ENCODE measurements around the gene OTUD7B.
"Not testable (repeated sequence)": the region's sequence is repeated elsewhere in the genome, so short reads cannot be mapped to it uniquely, and the experiment has no call there.

The OTUD7B gene

DNA sequence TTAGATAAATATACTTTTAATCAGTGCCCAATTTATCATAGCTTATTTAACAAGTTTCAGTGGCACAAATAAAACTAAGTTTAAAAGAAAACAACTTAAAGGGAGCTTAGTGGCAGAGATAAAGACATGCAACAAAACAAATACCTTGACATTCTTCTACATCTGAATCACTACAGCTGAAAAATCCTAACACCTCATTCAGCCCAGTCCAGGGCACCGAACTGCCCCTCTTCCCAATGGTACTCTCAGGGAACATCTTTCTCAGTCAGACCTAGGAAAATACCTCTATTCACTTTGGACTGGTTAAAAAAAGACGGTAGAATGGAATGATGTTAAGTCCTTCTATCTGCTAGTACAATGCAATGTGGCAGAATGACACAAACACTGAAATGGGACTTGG, 8.3 kb downstream of the OTUD7B start:
- DNase-seq: no peak

DNA sequence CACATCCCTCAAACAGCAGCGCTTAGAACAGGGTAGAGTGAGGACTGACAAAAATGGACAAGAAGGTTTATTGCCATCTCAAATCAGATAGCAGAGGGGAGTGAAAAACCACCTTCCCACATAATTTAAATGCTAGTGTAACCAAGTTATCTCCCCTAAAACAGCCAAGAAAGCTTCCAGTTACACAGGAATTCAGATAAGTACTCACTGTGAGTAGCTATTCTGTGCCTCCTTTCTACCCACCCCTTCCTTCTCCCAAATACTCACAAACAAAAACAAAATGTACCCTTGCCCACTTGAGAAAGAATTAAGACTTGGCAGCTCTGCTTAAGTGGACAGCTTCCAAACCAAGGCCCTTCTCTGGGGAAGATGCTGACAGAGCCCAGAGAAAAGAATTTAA, 9.1 kb downstream of the OTUD7B start:
- no peak for DNase-seq

DNA sequence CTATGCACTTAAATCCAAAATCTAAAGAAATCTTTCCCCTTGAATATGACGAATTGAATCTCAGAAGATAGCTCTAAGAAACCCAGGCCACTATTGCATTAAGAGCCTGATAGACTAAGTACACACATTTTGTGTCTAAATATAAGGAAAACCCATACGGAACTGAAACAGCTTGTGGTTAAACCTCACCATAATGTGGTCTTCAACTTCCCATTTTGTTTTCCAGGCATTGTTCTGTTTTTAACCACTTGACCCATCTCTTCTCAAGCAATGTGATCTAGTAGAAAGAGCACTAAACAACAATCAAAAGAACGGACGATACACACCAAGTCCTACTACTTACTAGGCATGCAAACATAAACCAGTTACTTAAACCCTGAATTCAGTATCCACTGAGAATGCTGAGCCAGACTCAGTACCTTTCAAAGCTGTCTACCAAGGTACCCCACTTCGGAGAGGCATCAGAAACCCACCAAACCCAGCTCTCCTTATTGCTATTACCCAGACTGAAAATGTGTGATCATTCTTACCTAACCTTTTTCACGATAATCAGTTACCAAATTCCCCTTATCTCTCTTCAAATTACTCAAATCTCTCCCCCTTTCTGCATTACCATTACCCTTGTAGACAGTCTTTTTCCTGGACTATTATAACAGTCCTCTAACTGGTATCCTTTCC, 12.8 kb downstream of the OTUD7B start:
- no peak for DNase-seq

DNA sequence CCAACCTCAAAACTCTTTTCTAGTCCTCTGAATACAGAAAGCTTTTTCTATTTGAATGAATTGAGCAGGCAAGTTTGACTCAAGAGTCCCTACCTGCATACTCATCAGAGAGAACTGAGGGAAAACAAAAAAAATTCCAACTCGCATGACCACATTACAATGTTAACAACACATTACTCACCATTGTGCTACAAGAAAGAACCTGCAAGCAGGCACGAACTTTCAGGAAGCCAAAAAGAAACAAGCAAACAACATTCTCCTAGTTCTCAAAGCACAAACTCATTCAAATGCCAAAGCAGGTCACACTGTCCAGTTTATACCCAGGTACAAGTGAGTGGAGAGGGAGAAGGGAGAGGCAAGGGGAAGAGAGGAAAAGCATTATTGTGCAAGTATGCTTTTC, 14.6 kb downstream of the OTUD7B start:
- DNase-seq: no peak

DNA sequence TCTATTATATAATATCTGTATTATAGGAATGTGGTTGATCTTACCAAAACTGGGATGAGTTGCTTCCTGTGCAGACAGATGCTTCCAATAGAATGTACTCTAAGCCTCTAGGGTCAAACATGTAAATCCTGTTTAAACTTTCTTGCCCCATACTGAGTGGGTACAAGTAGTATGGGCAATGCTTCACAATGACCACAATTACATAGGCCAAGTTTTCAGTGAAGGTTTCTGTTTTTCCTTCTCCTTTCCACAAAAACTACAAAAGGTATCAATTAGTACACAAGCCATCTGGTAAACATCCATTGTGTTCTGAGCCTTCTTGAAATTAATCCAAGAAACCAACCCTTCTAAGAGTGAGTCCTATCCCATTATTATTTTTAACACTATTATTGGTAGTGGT, 16.8 kb downstream of the OTUD7B start:
- no peak for DNase-seq

DNA sequence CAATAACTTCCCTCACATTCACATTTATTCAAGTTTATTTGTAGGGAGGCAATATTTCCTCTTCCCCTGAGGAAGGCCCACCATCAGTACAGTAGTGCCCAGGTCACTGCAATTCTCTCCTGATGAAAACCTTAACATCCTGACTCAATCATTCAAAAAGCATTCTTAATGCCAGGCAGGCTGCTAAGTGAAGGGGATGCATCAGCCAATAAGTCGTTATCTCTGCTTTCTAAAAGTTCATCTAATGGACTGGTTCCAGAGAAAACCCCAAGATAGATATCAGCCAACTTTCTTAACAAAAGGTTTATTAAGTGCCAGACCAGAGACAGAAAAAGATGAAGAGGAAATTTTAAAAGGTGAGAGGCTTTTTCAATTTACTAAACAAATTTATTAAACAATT, 17.3 kb downstream of the OTUD7B start:
- DNase-seq: no peak

DNA sequence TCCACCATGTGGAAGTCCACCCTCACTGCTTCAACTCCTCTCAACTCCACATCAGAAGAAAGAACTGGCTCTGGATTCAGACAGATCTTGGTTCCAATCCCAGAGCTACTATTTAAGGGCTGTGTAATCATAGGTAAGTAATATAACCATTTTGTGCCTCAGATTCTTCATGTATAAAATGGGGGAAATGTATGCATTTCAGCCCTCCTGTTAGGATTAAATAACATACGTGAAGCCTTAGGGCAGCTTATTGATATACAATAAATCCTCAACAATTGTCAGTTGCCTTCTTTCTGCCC, 23.3 kb downstream of the OTUD7B start:
- no peak for DNase-seq

DNA sequence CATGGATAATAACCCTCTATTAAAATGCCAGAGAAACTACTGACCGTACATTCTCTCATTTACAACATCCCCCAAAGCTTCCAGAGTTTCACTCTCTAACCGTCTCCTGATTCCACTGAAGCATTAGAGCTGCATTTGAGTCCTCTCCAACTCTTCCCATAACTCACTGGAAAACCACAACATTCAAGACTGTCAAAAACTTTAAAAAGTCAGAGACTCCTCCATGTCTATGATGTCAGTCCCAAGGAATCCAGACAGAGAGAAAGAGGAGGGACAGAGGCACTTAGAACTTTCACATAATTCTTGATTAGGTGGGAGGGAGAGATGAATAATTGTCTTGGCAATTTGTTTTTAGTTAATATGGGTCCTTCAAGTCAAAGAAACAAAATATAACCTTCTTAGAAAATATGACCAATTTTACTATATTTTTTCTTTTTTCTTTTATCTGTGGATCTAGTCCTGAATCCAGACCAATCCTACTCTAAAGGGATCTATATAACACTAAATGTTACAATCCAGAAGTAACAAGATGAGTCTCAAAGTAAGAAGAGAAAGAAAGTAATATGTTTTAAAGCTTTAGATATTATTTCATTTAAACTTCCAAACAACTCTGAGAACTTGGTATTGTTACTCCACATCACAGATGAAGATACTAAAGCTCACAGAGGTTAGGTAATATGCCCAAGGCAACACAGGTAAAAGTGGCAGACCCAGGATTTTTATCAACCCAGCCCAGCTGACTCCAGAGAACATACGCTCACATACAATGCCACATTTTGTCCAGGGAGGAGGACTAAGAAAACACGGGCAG, 23.8 kb downstream of the OTUD7B start:
- DNase-seq: peak; percentile 94

DNA sequence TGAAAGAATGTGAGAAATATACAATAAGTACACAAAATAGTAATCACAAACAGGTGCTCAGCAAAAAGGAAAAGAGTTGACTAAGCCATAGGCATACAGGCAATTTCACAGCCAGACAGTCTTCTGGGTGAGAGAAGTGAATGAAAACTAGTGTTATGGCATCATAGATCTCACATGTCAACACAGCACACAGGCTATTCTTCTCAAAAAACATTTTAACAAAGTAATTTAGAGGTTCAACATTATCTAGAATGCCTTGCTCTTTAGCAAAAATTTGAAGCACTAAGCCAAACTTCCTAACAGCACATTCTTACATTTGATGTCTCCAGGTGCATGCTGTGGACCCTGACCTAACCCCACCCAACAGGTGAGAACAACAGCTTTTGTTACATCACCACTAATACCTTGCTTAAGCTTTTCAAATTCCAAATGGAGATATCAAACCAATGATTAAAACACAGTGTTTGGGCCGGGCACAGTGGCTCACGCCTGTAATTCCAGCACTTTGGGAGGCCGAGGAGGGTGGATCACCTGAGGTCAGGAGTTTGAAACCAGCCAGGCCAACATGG, 30.5 kb downstream of the OTUD7B start:
- DNase-seq: no peak

DNA sequence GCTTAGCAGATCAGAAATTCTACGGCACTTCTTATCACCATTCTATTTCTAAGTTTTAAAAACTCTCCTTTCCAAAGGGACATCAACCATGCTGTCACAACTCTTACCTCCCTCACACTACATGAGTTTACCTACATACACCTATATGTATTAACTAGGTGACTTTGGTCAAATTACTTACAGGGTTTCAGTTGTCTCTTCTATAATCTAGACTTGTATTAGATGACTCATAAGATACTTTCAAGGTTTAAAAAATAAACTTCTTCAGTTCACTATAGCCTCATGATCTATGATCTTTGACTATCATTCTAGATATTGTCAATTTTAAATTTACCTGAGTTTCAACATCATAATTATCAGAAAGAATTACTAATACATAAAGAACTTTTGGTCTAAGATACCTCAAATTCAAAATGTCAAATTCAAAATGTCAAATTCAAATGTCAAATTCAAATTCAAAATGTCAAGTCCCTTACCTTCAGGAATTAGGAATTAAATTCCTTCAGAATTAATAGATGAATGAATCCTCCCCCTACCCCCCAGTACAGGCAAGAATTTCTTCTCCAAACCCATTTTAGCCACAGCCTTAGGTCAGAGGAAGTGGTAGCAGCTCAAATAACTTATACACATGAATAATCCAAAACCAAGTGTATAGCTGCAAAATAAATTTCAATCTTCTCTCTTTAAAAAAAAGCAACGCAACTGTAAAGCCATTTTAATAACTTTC, 31.1 kb downstream of the OTUD7B start:
- DNase-seq: peak; percentile 25

DNA sequence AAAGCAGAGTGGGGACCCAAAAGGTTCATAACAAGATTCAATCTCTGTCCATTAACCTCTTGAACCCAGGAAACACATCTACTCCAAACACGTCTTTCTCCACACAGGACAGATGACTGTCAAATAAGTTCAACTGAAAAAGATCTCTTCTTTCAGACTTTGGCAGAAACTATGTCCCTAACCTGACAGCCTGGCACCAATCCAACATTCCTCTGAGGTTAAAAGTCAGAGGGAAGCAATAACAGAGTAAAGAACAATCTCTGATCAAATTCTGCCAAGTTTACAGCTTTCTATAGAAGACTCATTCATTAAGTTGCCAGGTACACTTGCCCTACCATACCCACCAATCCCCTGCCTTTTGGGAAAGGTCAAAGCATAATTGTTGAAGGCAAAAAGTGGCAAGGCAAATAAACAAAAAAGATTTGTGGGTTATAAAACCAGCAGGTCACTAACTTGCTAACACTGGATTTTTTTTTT, 31.9 kb downstream of the OTUD7B start:
- no peak for DNase-seq

DNA sequence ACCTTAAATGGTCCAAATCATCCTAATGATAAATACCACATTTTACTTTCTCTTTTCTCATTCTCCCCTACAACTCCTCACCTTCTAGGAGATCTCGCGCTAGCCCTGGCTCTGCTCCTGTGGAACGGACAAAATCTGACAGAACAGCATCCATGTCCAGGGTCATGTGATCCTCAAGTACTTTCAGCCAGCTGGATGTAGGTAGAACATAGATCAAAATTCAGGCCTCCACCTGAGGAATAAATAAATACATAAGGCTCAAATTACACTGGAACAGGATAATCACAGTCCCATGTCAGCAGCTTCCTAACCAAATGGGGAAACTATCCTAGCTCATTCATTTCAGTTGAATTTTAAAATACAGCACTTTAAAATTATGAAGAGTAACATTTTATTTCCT, 33.2 kb downstream of the OTUD7B start:
- DNase-seq: no peak

DNA sequence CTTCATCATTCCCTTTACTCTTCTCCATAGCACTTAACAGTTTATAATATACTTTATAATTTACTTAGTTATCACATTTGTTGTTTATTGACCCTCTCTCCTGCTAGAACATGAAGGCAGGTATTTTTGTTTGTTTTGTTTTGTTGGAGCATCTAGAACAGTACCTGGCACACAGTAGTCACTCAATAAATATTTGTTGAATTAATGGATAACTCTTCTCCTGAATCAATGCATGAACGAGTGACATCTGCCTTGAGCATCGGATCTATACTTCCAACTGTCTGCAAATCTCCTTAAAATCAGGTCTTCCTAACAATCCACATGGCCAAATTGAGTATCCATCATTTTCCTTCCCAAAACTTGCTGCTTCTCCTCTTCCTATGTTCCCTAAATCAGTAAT, 38.0 kb downstream of the OTUD7B start:
- no peak for DNase-seq

DNA sequence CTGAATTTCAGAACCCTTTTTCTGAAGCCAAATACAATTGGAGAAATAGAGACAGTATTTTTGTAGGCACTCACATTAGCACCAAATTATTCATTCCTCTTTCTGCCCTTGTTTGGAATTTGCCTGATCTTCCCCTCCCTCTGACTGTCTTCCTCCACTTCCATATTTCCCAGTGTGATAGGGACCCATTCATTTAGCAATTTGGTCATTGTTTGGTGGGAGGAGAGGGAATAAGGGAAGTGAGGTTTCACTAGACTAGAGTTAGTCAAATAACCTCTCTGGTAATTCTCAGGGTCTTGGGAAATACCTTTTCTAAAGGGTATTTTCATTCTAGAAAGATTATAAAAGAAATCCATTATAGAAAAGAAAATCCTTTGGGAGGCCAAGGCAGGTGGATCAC, 42.9 kb downstream of the OTUD7B start:
- DNase-seq: no peak

DNA sequence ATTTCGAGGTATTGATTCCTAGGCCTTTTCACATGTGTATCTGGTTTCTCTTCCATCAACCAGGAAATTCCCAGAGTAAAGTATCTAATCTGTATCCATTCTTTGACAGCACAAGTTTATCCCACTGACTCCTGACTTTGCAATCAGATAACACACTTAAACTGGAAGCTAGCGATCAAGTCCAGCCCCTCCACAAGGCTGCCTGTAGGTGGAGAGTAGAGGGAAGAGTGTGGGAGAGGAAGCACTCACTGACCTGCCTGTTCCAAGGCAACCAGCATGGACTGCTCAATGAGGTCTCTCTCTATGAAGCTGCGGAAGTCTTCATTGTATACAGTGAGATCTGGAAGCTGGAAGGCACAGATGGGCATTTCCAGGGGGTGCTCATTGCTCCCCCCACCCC, 43.5 kb downstream of the OTUD7B start:
- no peak for DNase-seq

DNA sequence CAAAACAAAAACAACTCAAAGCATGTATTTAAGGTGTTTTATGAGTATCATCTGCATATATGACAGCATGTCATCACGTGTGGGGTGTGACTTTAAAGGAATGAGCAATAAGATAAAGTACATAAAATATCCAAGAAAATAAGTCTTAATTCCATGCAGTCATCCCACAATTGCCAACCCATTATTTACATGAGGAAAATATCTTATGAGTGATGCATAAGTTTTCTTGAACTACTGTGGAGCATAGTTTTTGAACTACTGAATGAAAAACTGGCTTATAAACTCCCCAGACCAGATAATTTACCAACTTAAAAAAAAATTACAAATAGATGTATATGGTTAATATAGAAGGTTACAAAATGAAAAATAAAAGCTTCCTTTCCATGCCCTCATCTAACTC, 44.1 kb downstream of the OTUD7B start:
- DNase-seq: no peak

DNA sequence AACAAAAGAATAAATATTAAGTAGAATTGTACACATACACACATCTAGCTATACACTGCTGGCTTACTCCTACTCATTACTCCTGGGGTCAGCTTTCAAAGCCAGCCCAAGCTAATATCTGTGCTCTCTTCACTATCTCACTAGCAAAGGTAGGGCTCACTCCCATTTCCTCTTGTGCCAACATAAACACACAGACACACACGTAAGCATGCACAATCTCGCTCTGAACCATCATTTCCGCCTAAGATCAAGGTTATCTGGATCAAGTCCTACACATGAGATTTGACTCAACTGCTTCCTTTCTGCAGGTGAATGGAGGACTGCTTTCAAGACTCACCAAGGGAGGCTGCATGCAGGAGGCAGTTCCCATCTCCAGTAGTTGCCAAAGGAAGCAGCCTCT, 45.1 kb downstream of the OTUD7B start:
- no peak for DNase-seq

DNA sequence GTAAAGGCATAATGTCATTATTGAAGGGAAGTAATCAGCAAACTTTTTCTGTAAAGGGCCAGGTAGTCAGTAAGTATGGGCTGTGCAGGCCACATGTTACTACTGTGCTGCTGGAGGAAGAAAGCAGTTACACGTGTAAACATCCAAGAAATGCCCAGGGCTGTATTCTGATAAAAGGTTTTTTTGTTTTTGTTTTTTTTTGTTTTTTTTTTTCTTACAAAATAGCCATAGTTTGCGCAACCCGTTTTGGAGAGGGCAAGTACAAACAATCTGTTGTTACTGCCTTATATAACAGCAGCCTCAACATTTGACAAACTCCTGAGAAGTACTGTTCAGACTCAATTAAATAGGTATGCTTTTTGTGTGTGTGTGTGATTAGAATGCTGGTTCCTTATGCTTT, 47.2 kb downstream of the OTUD7B start:
- DNase-seq: no peak

DNA sequence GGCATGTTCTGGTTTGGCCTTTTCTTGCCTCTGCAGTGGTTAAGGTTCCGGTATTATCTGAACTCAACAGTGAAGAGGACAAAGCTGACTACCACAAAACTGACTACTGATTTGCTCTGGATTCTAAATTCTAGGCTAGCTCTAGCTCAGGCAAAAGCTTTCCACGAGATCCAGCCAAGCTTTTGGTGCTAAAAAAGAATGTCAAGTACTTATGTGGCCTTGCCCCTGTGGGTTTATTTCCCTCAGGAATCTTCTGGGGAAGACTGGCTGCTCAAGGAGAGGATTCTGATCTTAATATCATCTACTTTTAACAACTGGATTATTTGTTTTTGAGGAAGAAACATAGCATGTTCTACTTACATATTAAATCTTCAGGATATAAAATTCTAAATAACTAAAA, 47.8 kb downstream of the OTUD7B start:
- DNase-seq: no peak

DNA sequence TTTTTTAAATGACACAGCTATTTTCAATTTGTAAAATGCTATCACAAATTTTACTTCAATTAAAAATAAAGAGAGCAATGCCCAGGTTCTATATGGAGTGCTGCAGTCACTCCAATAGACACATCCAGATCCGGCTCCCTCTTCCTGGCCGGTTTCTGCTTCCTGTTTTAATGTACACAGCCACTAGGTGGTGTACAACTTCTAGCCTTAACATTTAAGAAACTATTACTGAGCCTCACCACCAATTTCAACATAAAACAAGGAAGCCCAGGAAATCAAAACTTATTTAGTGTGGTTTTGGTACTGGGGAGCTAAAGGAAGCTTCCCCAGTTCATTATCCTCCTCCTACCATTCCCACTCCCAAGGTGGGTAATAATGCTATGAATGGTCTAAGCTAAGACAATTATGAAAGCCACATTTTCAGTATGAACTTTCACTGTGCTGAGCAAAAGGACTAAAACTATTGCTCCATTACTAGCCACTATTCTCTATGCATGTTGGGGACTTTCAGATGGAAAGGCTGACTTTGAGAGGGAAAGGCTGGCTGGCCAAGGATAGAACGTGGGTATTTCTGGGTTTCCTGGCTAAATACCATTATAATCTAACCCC, 48.4 kb downstream of the OTUD7B start:
- DNase-seq: peak; percentile 74

DNA sequence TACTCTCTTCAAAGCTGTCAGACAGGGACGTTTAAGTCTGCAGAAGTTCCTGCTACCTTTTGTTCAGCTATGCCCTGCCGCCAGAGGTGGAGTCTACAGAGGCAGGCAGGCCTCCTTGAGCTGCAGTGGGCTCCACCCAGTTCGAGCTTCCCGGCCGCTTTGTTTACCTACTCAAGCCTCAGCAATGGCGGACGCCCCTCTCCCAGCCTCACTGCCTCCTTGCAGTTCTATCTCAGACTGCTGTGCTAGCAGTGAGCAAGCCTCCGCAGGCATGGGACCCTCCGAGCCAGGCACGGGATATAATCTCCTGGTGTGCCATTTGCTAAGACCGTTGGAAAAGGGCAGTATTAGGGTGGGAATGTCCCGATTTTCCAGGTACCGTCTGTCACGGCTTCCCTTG, 53.0 kb downstream of the OTUD7B start:
- not testable (repeated sequence) for DNase-seq

DNA sequence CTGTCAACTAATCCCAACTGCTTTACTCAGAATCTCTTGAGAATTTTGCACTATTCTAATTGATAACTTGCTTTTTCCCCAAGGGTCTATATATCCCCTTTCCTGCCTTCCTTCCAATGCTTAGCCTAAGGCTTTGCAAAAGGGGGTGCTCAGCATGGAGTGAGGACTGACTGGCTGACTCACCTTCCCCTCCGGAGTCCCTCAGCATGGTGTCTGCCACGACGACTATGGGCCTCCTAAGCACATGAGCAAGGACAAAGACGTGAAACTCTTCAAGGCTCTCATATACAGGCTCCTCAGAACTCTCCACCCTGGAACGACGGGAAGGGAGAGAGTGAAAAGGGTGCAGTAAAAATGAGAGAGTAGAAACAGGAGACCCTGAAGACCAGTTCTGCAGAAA, 60.6 kb downstream of the OTUD7B start:
- no peak for DNase-seq

DNA sequence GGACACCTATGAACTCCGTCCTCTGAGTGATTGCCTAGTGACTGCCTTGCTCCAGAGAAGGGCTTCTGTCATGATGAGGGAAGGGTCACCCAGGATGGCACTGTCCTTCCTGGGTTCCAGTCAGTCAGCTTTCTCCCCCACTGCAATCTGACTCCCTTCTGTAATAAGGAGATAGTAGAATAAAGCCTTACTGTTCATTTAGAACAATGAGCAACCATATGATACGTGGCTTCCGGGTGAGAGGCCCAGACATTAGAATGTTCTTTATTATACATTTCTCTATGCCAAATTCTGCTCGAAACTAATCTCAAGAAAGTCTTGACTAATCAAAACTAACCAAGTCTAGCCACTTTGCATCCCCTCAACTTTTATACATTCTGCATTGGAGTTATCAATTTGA, 65.3 kb downstream of the OTUD7B start:
- no peak for DNase-seq
